ENCODE measurements around the gene DLGAP1.

Gene DLGAP1

GRCh38 chr18:3691705-3692104, 763.4 kb downstream of the DLGAP1 start:
- no peak for DNase-seq (ENCODE audit: low spot score)

- no peak for DNase-seq (ENCODE audit: low spot score)
These were observed 764.4 kb downstream of the DLGAP1 start for GRCh38 chr18:3690764-3691066.

- no peak for DNase-seq (ENCODE audit: low spot score)
These were observed 764.9 kb downstream of the DLGAP1 start for GRCh38 chr18:3689986-3690763.

GRCh38 chr18:3689091-3689490, 766.0 kb downstream of the DLGAP1 start:
- no peak for DNase-seq (ENCODE audit: low spot score)

GRCh38 chr18:3688690-3689089, 766.4 kb downstream of the DLGAP1 start:
- DNase-seq (ENCODE audit: low spot score) = no peak

GRCh38 chr18:3683483-3683882, 771.6 kb downstream of the DLGAP1 start:
- DNase-seq (ENCODE audit: low spot score) = no peak

GRCh38 chr18:3682061-3682460, 773.0 kb downstream of the DLGAP1 start:
- no peak for DNase-seq (ENCODE audit: low spot score)

- DNase-seq (ENCODE audit: low spot score) = no peak
These were observed 775.9 kb downstream of the DLGAP1 start for GRCh38 chr18:3679241-3679640.

GRCh38 chr18:3675994-3676393, 779.1 kb downstream of the DLGAP1 start:
- DNase-seq (ENCODE audit: low spot score) = no peak

- no peak for DNase-seq (ENCODE audit: low spot score)
These were observed 779.7 kb downstream of the DLGAP1 start for GRCh38 chr18:3675446-3675845.

- no peak for DNase-seq (ENCODE audit: low spot score)
These were observed 783.9 kb downstream of the DLGAP1 start for GRCh38 chr18:3671176-3671575.

GRCh38 chr18:3669376-3669775, 785.7 kb downstream of the DLGAP1 start:
- no peak for DNase-seq (ENCODE audit: low spot score)

GRCh38 chr18:3667255-3668137, 787.6 kb downstream of the DLGAP1 start:
- DNase-seq (ENCODE audit: low spot score) = no peak

GRCh38 chr18:3666526-3667254, 788.4 kb downstream of the DLGAP1 start:
- no peak for DNase-seq (ENCODE audit: low spot score)

- DNase-seq (ENCODE audit: low spot score) = peak; percentile 84
These were observed 789.2 kb downstream of the DLGAP1 start for GRCh38 chr18:3665780-3666525.

GRCh38 chr18:3665204-3665603, 789.9 kb downstream of the DLGAP1 start:
- DNase-seq (ENCODE audit: low spot score) = no peak

GRCh38 chr18:3664563-3665178, 790.4 kb downstream of the DLGAP1 start:
- DNase-seq (ENCODE audit: low spot score) = no peak

- DNase-seq (ENCODE audit: low spot score) = no peak
These were observed 791.1 kb downstream of the DLGAP1 start for GRCh38 chr18:3663870-3664512.

- DNase-seq (ENCODE audit: low spot score) = no peak
These were observed 793.1 kb downstream of the DLGAP1 start for GRCh38 chr18:3661989-3662388.

- DNase-seq (ENCODE audit: low spot score) = no peak
These were observed 794.2 kb downstream of the DLGAP1 start for GRCh38 chr18:3660739-3661515.

Data from globus pallidus (tissue), 1 donor.